Natural killer cell treated with Interleukin-12 subunit alpha and Interleukin-12 subunit beta and Interleukin-15 and Interleukin-18, amount 100 ng/mL, for 72 hours (primary cell): ENCODE measurements around the gene CARD9. TPM values are rescaled to one million over a fixed set of nuclear protein-coding genes. Genes with fewer than 3 reads are reported as not detected.
"Not testable (repeated sequence)": the region's sequence is repeated elsewhere in the genome, so short reads cannot be mapped to it uniquely, and the experiment has no call there.

Experiments
- ATAC-seq, 2 donors: fragments of 150-1000 bp; cut with Tn5 transposase in 1 of 2; sonication (Bioruptor Pico), chemical (Tn5 transposase) in 1 of 2; 2 replicates each; pipeline ENCODE4 v1.10.0; 2021
- DNase-seq: peaks from one replicate; pipeline ENCODE4 v3.0.0; 2022; ENCODE audit warnings: low spot score
- H3K27ac Mint-ChIP-seq, 2 donors: 1 replicate in 1 of 2; 2 replicates in 1 of 2; pipeline ENCODE4 v1.8.0; 2022; ENCODE audit warnings: mixed read lengths in 2 of 2, mild to moderate bottlenecking in 1 of 2, moderate library complexity in 1 of 2
- H3K27me3 Mint-ChIP-seq, 2 donors: 1 replicate in 1 of 2; 2 replicates in 1 of 2; pipeline ENCODE4 v1.8.0; 2022; ENCODE audit warnings: mixed read lengths in 2 of 2
- H3K36me3 Mint-ChIP-seq: one replicate; pipeline ENCODE4 v1.8.0; 2022; ENCODE audit warnings: mixed read lengths
- H3K4me1 Mint-ChIP-seq, 2 donors: 1 replicate in 1 of 2; 2 replicates in 1 of 2; pipeline ENCODE4 v1.8.0; 2022; ENCODE audit warnings: low read depth in 2 of 2, mixed read lengths in 2 of 2, mild to moderate bottlenecking in 1 of 2
- H3K4me3 Mint-ChIP-seq: one replicate; pipeline ENCODE4 v1.8.0; 2022; ENCODE audit warnings: mixed read lengths
- H3K9me3 Mint-ChIP-seq: 2 replicates; pipeline ENCODE4 v1.8.0; 2022; ENCODE audit warnings: mixed read lengths
- total RNA-seq, 2 donors: library from RNA; stranded (reverse); gene quantifications; one replicate each; pipeline ENCODE4 v1.2.3, GENCODE V29; 2022

The CARD9 gene
- total RNA-seq, 2 donors from 2014 or later, result 2.8 to 9.4 TPM

- H3K36me3 Mint-ChIP-seq, result peaks cover 2% of the 10 kb centered on the region
- ATAC-seq (no peak), DNase-seq (no peak)
- no peaks in the 10 kb centered on the region for H3K27me3 Mint-ChIP-seq
- H3K9me3 Mint-ChIP-seq, result peaks cover under 1% of the 10 kb centered on the region
- H3K4me3 Mint-ChIP-seq, result no peak overlapping the region
- H3K27ac Mint-ChIP-seq, result no peak overlapping the region
- H3K4me1 Mint-ChIP-seq, result peaks cover 5 to 9% of the 10 kb centered on the region in 2 donors
These were observed 51.9 kb downstream of the CARD9 start for GRCh38 chr9:136321561-136321960.

- not testable (repeated sequence) for ATAC-seq, H3K27ac Mint-ChIP-seq
These were observed 52.5 kb downstream of the CARD9 start for GRCh38 chr9:136320972-136321371.

GRCh38 chr9:136319955-136320354 is 53.5 kb downstream of the CARD9 start:
- not testable (repeated sequence) for H3K9me3 Mint-ChIP-seq, H3K4me3 Mint-ChIP-seq, H3K27ac Mint-ChIP-seq, ATAC-seq, DNase-seq, H3K27me3 Mint-ChIP-seq, H3K36me3 Mint-ChIP-seq
- H3K4me1 Mint-ChIP-seq, result peaks cover 14 to 23% of the 10 kb centered on the region in 2 donors

More at GRCh38 chr9:136320972-136321371, 52.5 kb downstream of the CARD9 start:
- peaks cover 11 to 15% of the 10 kb centered on the region in 2 donors for H3K4me1 Mint-ChIP-seq
- H3K36me3 Mint-ChIP-seq, H3K9me3 Mint-ChIP-seq, DNase-seq, H3K27me3 Mint-ChIP-seq, H3K4me3 Mint-ChIP-seq: not testable (repeated sequence)

- H3K9me3 Mint-ChIP-seq, H3K4me3 Mint-ChIP-seq, ATAC-seq, H3K36me3 Mint-ChIP-seq, H3K27me3 Mint-ChIP-seq, H3K27ac Mint-ChIP-seq, DNase-seq: not testable (repeated sequence)
- peaks cover 14 to 24% of the 10 kb centered on the region in 2 donors for H3K4me1 Mint-ChIP-seq
These were observed 54.2 kb downstream of the CARD9 start for GRCh38 chr9:136319244-136319643.

GRCh38 chr9:136318776-136319241 is 54.7 kb downstream of the CARD9 start:
- Mint-ChIP-seq H3K27me3 (no peaks in the 10 kb centered on the region), H3K9me3 (peaks cover 8% of the 10 kb centered on the region), H3K4me3 (no peak overlapping the region), H3K36me3 (peaks cover 9% of the 10 kb centered on the region), H3K4me1 (peaks cover 14 to 24% of the 10 kb centered on the region in 2 donors), H3K27ac (no peak overlapping the region)
- no peak for ATAC-seq
- DNase-seq, result no peak

- H3K4me1 Mint-ChIP-seq, result peaks cover 14 to 24% of the 10 kb centered on the region in 2 donors
- H3K36me3 Mint-ChIP-seq, result peaks cover 9% of the 10 kb centered on the region
- ATAC-seq (no peak), DNase-seq (no peak)
- no peaks in the 10 kb centered on the region for H3K27me3 Mint-ChIP-seq
- peaks cover 8% of the 10 kb centered on the region for H3K9me3 Mint-ChIP-seq
- no peak overlapping the region for H3K27ac Mint-ChIP-seq
- no peak overlapping the region for H3K4me3 Mint-ChIP-seq
These were observed 55.2 kb downstream of the CARD9 start for GRCh38 chr9:136318111-136318775.

- Mint-ChIP-seq H3K27me3 (no peaks in the 10 kb centered on the region), H3K4me1 (peaks cover 14 to 24% of the 10 kb centered on the region in 2 donors), H3K36me3 (peaks cover 9% of the 10 kb centered on the region), H3K27ac (no peak overlapping the region), H3K4me3 (no peak overlapping the region), H3K9me3 (peaks cover 8% of the 10 kb centered on the region)
- DNase-seq (no peak), ATAC-seq (no peak)
These were observed 55.8 kb downstream of the CARD9 start for GRCh38 chr9:136317695-136318094.

GRCh38 chr9:136316896-136317676 is 56.4 kb downstream of the CARD9 start:
- peaks cover 9% of the 10 kb centered on the region for H3K36me3 Mint-ChIP-seq
- H3K4me1 Mint-ChIP-seq, result peaks cover 14 to 24% of the 10 kb centered on the region in 2 donors
- no peak for DNase-seq
- peak overlapping the region; percentile 61 for H3K4me3 Mint-ChIP-seq
- no peaks in the 10 kb centered on the region for H3K27me3 Mint-ChIP-seq
- ATAC-seq, result no peak
- H3K27ac Mint-ChIP-seq, result peak overlapping the region; percentile 92 to 93
- peaks cover 8% of the 10 kb centered on the region for H3K9me3 Mint-ChIP-seq

GRCh38 chr9:136316271-136316751 is 57.2 kb downstream of the CARD9 start:
- peak; percentile 82 to 90 for ATAC-seq

GRCh38 chr9:136314944-136315343 is 58.5 kb downstream of the CARD9 start:
- peak overlapping the region; percentile 13 for H3K4me3 Mint-ChIP-seq
- peaks cover 9% of the 10 kb centered on the region for H3K36me3 Mint-ChIP-seq
- no peaks in the 10 kb centered on the region for H3K27me3 Mint-ChIP-seq
- peaks cover 14 to 24% of the 10 kb centered on the region in 2 donors for H3K4me1 Mint-ChIP-seq
- no peak for DNase-seq
- H3K27ac Mint-ChIP-seq, result peak overlapping the region; percentile 92 to 93
- H3K9me3 Mint-ChIP-seq, result peaks cover 8% of the 10 kb centered on the region
- no peak for ATAC-seq

More at GRCh38 chr9:136316271-136316751, 57.2 kb downstream of the CARD9 start:
- peak; percentile 83 for DNase-seq
- Mint-ChIP-seq H3K9me3 (peaks cover 8% of the 10 kb centered on the region), H3K4me3 (peak overlapping the region; percentile 61), H3K36me3 (peaks cover 9% of the 10 kb centered on the region), H3K27ac (peak overlapping the region; percentile 92 to 93), H3K4me1 (peaks cover 14 to 24% of the 10 kb centered on the region in 2 donors), H3K27me3 (no peaks in the 10 kb centered on the region)

- H3K4me1 Mint-ChIP-seq, result peaks cover 14 to 24% of the 10 kb centered on the region in 2 donors
- ATAC-seq, result no peak
These were observed 59.4 kb downstream of the CARD9 start for GRCh38 chr9:136314056-136314416.

More at GRCh38 chr9:136314056-136314416, 59.4 kb downstream of the CARD9 start:
- Mint-ChIP-seq H3K27ac (no peak overlapping the region), H3K4me3 (no peak overlapping the region), H3K27me3 (no peaks in the 10 kb centered on the region), H3K9me3 (peaks cover 8% of the 10 kb centered on the region), H3K36me3 (peaks cover 9% of the 10 kb centered on the region)
- no peak for DNase-seq
